HG03521 (cell line): ENCODE data around the gene HEY2.

Experiments used
- ATAC-seq: cut with Tn5 transposase; IDR thresholded peaks from one replicate; pipeline ENCODE4 v1.9.1; 2021; ENCODE audit warnings: mild to moderate bottlenecking, moderate library complexity; ENCODE audit not compliant: unreplicated experiment

HEY2 gene

GRCh38 chr6:125742464-125743120, 6.8 kb upstream of the HEY2 start:
- ATAC-seq: no peak

DNA sequence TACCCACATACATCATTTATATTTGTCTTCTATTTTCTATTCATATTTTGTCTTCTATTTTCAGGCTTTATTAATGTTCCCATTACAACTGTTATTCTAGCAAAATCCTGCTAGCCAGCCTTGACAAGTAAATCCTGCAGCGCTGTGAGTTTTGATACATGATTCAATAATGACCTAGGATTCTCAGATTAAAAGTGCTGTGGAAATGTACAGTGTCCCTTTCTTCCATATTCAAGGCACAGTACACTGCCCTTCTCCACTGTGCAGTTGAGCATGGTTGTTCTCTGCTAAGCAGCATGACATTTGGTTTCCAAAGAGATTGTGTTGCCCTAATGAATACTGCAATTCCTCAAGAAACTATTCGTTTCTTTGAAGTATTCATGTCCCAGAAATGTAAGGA, 5.8 kb upstream of the HEY2 start:
- ATAC-seq: no peak

DNA sequence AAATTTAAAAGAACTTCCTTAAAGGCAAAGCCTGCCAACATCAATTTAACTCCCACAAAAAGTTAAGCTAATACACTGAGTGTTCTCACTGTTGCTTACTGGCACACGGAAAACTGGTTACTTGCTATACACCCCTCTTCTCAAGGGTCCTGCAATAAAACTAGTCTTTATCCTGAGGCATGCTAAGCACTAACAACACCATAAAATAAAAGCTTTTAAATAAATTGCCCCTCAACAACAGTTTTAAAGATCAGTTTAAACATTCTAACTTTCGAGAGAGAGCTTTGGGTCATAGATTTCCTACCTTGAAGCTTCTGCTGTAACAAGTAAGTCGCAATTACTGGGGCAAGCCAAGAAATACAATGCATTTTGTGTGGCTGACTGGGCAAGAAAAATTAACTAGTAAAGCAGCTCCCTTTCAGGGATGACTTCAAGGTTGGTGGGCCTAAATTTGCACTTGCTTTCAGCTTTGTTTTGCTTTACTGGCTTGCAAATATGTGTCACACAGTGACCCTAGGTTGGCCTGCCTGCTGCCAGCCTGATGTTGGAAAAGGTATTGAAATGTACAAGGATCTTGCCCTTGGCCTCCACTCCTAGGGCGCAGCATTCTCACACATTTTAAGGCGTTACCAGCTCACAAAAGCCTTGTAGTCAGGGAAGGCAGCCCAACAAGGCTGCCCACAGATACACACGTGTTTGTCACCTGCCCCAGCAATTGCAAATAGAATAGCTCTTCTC, 4.0 kb upstream of the HEY2 start:
- no peak for ATAC-seq

DNA sequence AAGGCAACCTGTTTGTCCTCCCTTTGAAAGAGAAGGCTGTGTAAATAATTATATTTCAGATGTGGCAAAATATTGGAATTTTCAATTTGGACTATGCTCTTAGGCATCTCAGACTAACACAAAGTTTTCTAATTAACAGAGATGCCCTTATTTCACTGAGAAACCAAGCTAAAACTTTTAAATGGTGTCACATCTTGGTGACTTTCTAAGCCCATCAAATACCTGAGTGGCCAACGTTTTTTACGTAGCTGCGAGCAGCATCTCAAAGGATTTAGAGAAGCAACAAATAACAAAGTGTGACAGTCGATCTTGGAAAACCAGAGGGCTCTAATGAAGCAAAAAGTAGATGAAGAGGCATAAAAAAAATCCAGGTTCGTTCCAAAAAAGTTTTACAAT, 3.4 kb upstream of the HEY2 start:
- no peak for ATAC-seq

DNA sequence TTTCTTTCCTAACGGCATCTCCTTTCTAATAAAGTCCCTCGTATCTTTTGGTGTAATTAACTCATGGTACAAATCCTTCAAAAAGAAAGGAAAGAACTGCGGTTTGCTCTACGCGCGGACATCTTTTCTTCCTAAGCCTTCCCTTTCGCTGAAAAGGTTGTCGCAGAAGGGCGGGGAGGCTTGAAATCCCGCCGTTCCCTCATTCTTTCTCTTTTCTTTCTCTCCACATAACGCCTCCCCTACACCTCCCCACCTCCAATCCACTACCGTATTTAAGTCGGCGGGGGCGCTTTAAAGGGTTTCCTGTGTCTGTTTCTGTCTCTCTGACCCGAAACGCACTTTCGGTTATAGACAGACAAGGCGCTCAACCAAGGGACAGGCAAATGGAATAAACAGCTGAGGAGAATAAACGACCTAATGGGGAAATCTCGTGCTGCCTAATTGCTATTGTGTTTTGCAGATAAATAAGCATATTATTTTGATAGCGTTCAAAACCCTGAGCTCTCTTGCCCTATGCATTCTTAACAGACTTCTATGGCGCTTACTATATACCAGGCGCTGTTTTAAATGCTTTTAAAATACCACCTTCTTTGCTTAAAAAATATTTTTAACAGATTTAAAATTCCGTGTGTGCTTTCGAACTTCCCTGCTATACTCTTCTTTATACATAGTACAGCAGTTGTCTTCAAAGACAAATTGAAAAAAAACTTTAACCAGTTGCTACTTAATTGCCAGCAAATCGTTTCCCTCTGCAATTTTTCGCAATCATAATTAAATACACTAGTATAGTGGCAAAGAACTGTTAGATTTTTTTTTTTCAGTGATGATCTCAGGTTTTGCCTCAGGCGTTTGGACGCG, 2.5 kb upstream of the HEY2 start:
- ATAC-seq: peak; percentile 48

- no peak for ATAC-seq
Observed at GRCh38 chr6:125747589-125748405, 1.6 kb upstream of the HEY2 start.

DNA sequence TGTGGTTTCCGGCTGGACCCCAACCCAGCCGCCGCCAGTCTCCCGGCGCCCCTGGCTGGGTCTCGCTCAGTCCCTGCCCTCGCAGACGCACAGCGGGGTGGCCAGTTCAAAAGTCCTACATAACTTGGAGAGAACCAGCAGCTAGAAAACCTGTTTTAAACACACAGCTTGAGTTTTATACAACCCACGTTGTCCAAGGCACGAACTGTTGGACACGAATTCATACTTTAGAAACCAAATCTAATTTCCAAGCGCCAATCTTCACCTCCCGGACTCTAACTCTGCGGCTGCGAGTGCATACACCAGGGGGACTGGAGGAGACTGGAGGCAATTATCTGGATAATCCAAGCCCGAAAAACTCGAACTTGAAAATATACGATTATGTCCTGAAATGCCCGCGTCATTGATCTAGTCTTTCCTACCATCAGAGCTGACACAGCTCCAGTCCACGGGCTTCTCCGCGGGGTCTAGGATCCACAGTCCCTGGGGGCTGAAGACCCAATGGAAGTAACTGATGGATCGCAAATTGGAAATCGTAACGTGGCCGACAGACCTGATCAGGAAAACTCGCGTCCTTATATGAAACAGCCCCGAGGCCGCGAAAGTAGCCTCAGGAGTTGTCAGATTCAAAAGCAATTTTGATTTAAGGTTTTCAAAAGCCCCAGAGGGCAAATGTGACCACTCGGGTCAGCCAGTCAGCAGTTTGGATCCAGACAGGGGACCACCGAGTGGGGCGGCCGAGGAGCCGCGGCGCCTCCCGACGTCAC, 843 bp upstream of the HEY2 start:
- no peak for ATAC-seq

GRCh38 chr6:125749865-125750691, 646 bp downstream of the HEY2 start:
- ATAC-seq: no peak

DNA sequence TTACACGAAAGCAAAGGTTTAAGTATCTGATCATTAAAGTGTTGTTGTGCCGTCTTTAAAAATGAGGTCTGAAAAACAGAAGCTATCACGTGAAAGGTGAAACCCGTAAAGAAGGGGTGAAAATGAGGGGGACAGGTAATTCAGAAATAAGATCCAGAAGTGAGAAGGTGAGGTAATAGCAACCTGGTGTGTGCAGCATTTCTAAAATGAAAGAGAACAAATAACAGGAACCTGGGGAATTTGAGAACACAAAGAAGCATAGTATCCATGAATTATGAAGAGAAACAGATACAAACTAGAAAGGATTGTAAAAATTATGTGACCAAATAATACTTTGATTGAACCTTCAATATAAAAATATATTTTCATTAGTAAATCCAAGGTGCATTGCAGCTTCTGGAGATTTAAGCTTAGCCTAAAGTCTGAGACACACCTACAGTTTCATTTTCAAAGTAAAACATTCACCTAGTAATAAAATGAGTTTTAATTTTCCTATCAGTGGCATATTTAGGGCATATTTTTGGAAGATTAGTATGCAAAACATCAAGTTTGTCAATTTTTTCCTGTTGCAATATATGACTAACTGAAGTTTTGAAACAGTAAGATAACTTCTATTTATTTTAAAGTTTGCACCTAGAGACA, 1.4 kb downstream of the HEY2 start:
- no peak for ATAC-seq

- ATAC-seq: no peak
Observed at GRCh38 chr6:125751334-125751916, 2.0 kb downstream of the HEY2 start.

- ATAC-seq: no peak
Observed at GRCh38 chr6:125752773-125753172, 3.3 kb downstream of the HEY2 start.

DNA sequence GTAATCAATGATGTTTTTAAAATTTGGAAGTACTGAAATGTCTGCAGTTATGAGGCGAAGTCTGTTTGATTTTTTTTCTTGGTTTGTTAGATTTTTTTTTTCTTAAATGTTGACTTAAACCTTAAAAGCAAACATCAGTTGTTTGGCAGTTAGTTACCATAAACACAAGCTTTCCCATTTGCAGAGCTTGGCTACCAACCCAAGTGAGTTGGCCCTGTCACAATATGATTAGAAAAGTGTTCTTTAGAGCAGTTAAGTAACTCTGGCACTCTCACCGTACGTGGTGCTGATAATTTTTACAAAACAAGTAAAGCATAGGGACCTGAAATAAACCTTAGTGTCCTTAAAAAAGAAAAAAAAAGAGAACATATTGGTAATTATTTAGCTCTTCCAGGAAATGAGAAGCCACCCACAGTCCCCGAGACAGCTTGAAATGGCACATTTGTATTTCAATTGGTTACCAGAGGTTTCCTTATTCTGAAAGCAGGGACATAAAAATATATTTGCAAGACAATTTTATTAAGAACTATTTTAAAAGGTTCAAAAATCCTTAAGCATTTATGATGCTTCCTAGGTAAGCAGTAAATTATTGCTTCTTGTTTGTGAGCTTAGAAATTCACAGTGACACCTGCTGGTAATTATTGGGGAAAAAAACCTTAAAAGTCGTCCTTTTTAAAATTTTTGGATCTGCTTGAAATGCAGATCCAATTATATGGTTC, 3.9 kb downstream of the HEY2 start:
- no peak for ATAC-seq

- ATAC-seq: no peak
Observed at GRCh38 chr6:125753937-125754259, 4.5 kb downstream of the HEY2 start.

DNA sequence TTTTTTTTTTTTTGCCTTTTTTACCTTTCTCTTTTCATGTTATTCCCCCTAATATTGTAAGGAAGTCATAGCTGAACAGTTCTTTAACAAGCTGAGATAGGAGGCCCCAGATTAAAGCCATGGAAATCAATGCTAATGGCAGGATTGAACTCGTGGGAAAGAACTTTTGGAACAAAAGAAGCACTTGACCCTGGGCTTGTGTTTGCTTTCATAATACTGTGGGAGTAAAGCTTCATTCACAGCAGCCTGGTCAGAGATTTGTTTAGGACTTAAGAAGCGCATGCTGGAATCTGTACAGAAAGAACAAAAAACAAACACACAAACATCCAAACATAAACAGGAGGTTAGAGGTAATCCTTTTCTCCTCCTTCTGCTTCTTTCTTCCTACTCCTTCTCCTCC, 5.1 kb downstream of the HEY2 start:
- no peak for ATAC-seq

GRCh38 chr6:125759184-125759902, 9.9 kb downstream of the HEY2 start:
- no peak for ATAC-seq

DNA sequence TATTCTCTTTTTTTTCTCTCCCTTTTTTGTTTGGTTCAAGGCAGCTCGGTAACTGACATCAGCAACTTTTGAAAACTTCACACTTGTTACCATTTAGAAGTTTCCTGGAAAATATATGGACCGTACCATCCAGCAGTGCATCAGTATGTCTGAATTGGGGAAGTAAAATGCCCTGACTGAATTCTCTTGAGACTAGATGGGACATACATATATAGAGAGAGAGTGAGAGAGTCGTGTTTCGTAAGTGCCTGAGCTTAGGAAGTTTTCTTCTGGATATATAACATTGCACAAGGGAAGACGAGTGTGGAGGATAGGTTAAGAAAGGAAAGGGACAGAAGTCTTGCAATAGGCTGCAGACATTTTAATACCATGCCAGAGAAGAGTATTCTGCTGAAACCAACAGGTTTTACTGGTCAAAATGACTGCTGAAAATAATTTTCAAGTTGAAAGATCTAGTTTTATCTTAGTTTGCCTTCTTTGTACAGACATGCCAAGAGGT, 10.6 kb downstream of the HEY2 start:
- no peak for ATAC-seq

GRCh38 chr6:125764121-125764671, 14.8 kb downstream of the HEY2 start:
- ATAC-seq: no peak
